Inflammatory macrophage treated with lipopolysaccharide for 4 hours (primary cell): ENCODE measurements around the gene CCDC27.

Experiments used
- DNase-seq: peaks from one replicate; pipeline ENCODE4 v3.0.0-alpha.2; 2020

CCDC27 gene

GRCh38 chr1:3721955-3722465 lies 30.2 kb upstream of the CCDC27 start:
- no peak for DNase-seq

GRCh38 chr1:3722846-3723245 lies 29.4 kb upstream of the CCDC27 start:
- no peak for DNase-seq

GRCh38 chr1:3724416-3725030 lies 27.7 kb upstream of the CCDC27 start:
- peak; percentile 59 for DNase-seq

GRCh38 chr1:3725366-3725765 lies 26.9 kb upstream of the CCDC27 start:
- DNase-seq, result no peak

GRCh38 chr1:3727042-3727824 lies 25.0 kb upstream of the CCDC27 start:
- peak; percentile 26 for DNase-seq

- DNase-seq, result no peak
Measured at GRCh38 chr1:3727825-3728776, 24.1 kb upstream of the CCDC27 start.

- no peak for DNase-seq
Measured at GRCh38 chr1:3729594-3730542, 22.4 kb upstream of the CCDC27 start.

GRCh38 chr1:3730543-3731247 lies 21.6 kb upstream of the CCDC27 start:
- DNase-seq, result no peak

GRCh38 chr1:3731583-3732433 lies 20.4 kb upstream of the CCDC27 start:
- DNase-seq, result no peak

GRCh38 chr1:3732434-3733093 lies 19.7 kb upstream of the CCDC27 start:
- no peak for DNase-seq

GRCh38 chr1:3733094-3733882 lies 19.0 kb upstream of the CCDC27 start:
- DNase-seq, result no peak

GRCh38 chr1:3733883-3734589 lies 18.2 kb upstream of the CCDC27 start:
- DNase-seq, result no peak

GRCh38 chr1:3734602-3735001 lies 17.6 kb upstream of the CCDC27 start:
- DNase-seq, result no peak

GRCh38 chr1:3735027-3735681 lies 17.1 kb upstream of the CCDC27 start:
- DNase-seq, result no peak

- DNase-seq, result no peak
Measured at GRCh38 chr1:3735688-3736087, 16.6 kb upstream of the CCDC27 start.

GRCh38 chr1:3736131-3736561 lies 16.1 kb upstream of the CCDC27 start:
- no peak for DNase-seq

- DNase-seq, result no peak
Measured at GRCh38 chr1:3736708-3737107, 15.5 kb upstream of the CCDC27 start.

- no peak for DNase-seq
Measured at GRCh38 chr1:3738943-3739342, 13.3 kb upstream of the CCDC27 start.
